ENCODE data around the gene PARD3.

- TF ChIP-seq POLR2AphosphoS5 (IDR thresholded peaks at IDR 0.05) (no peak), CTCF (IDR thresholded peaks at IDR 0.05) (peak; percentile 55 to 70 (median 62))
Observed at GRCh38 chr10:34655286-34656170, 159.6 kb downstream of the PARD3 start.
